HG02981 (cell line): Measurements from ENCODE around the gene ANO8.
"Not testable (repeated sequence)": the region's sequence is repeated elsewhere in the genome, so short reads cannot be mapped to it uniquely, and the experiment has no call there.

Experiments
- ATAC-seq: cut with Tn5 transposase; IDR thresholded peaks from one replicate; pipeline ENCODE4 v1.9.1; 2021; ENCODE audit warnings: mild to moderate bottlenecking, moderate library complexity; ENCODE audit not compliant: unreplicated experiment

ANO8 gene, protein sequence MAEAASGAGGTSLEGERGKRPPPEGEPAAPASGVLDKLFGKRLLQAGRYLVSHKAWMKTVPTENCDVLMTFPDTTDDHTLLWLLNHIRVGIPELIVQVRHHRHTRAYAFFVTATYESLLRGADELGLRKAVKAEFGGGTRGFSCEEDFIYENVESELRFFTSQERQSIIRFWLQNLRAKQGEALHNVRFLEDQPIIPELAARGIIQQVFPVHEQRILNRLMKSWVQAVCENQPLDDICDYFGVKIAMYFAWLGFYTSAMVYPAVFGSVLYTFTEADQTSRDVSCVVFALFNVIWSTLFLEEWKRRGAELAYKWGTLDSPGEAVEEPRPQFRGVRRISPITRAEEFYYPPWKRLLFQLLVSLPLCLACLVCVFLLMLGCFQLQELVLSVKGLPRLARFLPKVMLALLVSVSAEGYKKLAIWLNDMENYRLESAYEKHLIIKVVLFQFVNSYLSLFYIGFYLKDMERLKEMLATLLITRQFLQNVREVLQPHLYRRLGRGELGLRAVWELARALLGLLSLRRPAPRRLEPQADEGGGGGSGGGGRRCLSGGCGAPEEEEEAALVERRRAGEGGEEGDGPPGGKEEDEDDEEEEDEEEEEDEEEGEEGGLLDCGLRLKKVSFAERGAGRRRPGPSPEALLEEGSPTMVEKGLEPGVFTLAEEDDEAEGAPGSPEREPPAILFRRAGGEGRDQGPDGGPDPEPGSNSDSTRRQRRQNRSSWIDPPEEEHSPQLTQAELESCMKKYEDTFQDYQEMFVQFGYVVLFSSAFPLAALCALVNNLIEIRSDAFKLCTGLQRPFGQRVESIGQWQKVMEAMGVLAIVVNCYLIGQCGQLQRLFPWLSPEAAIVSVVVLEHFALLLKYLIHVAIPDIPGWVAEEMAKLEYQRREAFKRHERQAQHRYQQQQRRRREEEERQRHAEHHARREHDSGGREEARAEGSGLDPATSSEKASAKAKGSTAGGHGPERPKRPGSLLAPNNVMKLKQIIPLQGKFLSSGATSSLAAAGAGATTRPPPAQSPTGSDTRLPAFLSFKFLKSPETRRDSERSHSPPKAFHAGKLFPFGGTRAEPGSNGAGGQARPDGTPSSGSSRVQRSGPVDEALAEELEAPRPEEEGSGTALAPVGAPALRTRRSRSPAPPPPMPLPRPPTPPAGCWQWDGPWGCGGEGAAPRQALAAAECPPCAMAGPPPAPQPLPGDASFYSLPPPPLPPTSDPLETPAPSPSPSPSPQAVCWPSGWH

DNA sequence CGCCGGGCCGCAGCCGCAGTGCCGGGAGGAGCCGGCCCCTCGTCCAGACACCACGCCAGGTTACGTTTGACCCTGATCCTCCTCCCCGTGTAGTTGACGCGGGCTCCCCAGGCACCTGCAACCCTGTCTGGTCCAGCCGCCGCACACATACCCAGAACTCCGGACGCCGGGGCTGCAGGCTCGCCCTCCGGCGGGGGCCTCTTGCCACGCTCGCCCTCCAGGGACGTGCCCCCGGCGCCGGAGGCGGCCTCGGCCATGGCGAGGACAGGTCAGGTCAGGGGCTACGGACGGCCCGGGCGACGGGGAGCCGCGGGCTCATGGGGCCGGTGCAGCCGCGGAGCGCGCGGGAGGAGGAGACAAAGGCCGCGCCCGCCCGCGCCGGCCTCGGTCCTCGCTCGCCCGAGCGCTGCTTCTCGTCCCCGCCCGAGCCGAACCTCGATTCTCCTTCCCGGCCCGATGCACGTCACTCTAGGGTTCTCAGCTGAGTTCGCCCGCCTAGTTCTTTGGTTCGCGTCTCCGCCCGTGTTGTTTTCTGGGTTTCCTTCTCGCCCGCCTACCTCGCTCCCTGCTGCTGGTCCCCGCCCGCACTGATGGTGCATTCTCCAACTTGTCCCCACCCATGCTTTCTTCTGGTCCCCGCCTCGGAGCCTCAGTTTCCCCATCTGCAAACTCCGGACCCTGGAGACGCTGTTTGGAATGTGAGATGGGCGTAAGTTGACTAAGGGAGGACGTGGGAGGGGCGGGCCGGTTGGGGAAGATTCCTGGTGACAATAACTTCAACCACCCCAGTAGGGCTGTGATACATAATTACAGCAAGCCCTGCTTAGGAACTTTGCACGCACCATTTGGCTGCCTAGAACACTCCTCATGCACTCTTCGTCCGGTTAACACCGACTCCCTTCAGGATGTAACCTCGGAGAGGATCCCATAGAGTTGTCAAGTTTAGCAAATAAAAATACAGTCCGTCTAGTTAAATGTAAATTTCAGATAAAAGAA is at the start of gene ANO8:
Gene ANO8, minus strand, starts transcription at position 442 of the 996 bp plus-strand sequence. Its CDS starts 185 bp downstream, at position 257.
- peak; percentile 45 for ATAC-seq

DNA sequence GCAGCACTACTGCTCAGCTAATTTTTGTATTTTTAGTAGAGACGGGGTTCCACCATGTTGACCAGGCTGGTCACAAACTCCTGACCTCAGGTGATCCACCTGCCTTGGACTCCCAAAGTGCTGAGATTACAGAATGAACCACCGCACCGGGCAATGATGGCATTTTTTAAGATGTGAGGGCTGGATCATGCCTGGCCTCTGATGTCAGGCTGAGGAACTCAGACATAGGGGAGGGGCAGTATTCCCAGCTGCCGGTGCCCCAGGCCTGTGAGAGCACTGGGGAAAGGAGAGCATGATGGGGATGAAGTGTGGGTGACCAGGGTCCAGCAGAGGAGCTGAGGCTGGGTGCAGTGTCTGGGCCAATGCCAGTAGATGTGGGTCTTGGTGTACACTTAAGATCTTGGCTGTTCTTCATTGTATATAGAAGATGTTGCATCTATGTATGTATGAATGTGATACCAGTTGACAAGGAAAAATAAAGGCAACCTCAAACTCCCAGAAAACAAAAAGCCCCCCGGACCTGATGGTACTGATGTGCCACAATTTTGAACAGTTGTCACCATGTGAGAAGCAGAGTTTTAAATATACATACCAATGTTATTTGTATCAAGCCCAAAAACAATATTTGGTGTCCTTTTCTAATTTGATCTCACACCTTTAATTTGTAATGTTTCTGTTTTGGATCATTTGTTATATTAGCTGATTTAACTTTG is 45.9 kb upstream of the ANO8 start:
- ATAC-seq, result no peak

DNA sequence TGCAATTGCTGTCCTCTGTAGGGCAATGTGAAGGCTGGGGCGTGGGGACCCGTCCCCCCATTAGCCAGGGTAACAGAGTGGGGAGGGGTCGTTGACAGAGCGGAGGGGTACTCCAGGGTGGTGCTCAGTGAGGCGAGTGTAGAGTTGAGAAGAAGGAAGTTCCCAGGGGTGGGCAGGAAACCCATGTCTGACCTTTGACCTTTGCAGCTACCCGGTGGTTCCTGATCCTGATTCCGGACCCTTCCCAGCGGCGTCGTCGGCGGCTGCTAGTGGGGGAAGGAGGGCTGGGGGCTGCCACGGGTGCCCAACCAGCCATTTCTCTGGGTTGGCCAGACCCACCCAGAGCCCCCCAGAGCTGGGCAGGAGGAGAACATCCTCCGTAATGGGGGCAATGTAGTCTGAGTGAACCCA is 44.6 kb upstream of the ANO8 start:
- no peak for ATAC-seq

DNA sequence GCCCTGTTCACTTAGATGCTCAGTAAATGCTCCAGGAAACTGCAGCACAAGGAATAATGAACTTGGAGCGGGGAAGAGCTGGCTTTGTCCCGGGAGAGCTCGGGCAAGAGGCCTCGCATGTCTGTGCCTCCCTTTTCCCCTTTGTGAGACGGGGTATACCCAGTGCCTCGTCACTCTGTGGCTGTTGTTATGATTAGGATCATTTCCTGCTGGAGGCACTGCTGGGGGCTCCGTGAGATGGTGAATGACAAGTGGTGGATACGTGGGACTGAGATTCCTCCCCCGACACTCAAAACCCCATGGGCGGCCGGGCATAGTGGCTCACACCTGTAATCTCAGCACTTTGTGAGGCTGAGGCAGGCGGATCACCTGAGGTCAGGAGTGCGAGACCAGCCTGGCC is 43.6 kb upstream of the ANO8 start:
- no peak for ATAC-seq

DNA sequence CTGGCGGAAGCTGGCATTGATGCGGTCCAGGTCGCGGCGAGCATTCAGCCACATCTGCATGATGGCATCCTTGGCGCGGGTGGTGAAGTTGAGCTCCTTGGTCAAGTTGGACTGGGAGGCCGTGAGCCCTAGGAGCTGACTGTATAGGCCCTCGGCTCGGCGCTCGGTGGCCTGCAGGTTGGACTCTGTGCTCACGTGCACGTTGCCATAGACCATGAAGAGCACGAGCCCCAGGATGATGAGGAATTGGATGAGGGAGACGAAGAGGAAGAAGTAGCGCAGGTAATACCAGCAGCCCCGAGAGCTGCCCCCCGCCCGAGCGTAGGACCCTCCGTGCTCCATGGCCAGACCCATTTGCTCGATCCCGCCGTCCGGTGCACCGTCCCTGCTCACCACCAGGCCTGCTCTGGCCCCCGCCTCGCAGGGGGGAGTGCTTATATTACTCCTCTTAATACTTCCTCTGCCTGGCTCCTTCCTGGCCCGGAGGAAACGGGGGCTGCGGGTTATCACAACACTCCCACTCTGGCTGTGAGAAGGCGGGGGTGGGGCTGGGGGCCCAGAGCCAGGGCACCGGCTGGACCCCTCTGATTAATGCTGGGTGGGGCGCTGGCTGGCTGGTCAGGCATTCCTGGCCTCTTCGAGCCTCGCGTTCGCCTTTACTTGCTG is 42.4 kb upstream of the ANO8 start, which contains the start of gene PLVAP:
Gene PLVAP, minus strand, starts transcription at position 408 of the 666 bp plus-strand sequence. Its CDS starts 54 bp downstream, at position 354.
- no peak for ATAC-seq

DNA sequence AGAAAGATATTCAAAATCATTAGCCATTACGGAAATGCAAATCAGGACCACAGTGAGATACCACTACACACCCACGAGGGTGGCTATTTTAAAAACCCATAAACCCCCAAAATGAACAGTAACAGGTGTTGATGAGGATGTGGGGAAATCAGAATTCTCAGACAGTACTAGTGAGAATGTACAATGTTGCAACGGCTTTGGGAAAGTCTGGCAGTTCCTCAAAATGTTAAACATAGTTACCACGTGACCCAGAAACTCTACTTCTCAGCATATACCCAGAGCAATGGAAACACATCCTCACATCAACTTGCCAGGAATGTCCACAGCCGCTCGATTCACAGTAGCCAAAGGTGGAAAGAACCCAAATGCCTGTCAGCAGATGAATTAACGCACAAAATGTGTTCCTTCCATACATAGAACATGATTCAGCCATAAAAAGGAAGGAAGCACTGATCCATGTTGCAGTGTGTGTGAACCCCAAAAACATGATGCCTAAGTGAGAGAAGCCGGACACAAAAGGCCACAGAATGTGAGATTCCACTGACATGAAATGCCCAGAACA is 35.5 kb upstream of the ANO8 start:
- peak; percentile 64 for ATAC-seq

DNA sequence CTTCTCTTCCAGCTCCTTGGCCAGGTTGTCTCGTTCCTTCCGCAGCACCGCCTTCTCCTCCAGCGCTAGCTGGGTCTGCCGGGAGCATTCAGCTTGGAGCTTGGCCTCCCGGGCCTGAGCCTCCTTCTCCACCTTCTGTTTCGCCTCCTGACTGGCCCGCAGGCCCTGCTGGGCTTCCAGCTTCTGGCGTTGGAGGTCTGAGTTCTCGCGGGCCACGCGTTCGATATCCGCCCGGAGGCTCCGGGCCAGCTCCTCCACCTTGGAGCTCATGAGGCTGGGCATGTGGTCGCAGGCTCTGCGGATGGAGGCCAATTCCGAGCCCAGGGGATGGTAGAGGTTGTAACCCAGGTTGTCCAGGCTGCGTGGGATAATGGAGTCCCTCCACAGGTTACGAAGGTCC is 30.7 kb upstream of the ANO8 start:
- no peak for ATAC-seq

DNA sequence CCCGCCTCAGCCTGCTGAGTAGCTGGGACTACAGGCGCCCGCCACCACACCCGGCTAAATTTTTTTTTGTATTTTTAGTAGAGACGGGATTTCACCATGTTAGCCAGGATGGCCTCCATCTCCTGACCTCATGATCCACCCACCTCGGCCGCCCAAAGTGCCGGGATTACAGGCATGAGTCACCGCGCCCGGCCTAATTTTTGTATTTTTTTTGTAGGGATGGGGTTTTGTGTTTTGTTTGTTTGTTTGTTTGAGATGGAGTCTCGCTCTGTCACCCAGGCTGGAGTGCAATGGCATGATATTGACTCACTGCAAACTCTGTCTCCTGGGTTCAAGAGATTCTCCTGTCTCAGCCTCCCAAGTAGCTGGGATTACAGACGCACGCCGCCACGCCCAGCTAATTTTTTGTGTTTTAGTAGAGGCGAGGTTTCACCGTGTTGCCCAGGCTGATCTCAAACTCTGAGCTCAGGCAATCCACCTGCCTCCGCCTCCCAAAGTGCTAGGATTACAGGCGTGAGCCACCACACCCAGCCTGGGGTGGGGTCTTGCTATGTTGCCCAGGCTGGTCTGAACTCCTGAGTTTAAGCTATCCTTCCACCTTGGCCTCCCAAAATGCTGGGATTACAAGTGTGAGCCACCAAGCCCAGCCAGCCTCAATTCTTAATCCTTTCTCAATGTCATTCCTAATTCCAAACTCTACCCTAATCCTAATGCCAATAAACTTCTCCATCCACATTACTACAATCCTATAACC is 29.4 kb upstream of the ANO8 start:
- not testable (repeated sequence) for ATAC-seq

DNA sequence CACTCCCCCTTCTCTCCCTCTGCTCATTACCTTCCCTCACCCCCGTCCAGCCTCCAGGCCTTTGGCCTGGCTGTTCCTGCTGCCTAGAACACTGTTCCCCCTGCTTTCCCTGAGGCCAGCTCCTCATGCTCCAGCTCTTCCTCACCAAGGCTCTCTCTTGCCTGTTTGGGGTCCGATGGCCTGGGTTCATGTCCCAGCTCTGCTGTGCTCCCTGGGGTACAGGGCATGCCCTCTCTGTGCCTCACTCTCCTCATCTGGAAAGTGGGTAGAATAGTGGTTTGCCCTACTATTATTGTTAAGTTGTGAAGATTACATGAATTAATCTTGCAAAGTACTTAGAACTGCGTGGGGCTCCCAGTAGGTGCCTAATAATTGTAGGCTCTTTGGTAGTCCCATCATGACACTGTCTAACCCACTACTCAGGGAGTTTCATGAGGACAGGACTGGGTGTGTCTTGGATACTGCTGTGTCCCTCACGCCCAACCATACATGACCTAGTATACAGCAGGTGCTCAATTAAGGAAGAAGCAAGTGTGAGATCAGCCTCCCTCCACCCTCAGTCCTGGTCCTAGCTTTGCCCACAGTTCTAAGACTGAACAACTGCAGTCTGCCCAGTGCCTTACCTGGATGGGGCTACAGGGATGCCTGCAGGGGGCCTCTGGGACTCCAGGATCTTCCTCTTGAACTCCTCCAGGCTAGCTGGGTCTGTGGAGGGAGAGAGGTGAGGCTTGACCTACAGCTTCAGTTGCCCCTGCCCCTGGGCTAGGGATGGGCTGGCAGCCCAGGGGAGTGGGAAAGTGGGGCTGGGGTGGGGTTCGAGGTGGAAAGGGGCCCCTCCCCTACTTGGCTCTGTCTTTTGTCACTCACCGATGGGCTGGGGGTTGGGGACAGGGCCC is 25.5 kb upstream of the ANO8 start:
- ATAC-seq, result no peak

DNA sequence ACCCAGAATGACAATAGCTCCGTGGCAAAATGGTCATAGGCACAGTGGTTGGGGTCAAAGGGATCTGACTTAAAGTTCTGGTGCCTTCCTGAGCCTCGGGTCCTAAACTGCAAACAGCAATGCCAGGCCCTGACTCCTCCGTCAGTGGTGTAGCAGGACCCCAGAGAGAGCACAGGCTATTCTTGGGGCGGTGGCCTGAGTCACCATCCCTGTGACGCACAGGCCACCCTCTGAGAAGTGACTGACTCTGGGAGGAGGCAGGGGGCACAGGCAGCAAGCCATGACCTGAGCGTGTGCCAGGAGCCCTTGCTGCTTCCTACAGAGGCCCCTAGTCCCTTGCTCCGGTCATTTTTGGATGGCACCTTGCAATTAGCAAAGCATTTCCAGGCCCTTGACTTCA is 23.7 kb upstream of the ANO8 start:
- no peak for ATAC-seq

DNA sequence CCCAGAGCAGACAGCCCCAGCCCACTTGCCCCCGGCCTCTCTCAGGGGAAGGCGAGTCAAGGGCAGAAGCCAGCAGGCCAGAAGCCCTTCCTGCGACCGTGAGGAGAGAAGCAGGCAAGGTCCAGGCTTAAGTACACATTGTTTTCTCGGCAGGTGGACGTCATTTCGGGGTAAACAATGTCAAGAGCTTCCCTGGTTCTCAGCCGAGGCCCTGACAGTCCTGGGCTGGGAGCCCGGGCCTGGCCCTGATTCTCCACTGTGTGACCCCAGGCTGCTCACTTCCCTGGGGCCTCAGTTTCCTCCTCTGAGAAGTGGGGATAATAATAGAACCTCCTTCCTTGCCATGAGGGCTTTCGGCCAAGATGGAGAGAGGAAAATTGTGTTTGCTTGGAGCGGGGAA is 23.1 kb upstream of the ANO8 start:
- no peak for ATAC-seq

DNA sequence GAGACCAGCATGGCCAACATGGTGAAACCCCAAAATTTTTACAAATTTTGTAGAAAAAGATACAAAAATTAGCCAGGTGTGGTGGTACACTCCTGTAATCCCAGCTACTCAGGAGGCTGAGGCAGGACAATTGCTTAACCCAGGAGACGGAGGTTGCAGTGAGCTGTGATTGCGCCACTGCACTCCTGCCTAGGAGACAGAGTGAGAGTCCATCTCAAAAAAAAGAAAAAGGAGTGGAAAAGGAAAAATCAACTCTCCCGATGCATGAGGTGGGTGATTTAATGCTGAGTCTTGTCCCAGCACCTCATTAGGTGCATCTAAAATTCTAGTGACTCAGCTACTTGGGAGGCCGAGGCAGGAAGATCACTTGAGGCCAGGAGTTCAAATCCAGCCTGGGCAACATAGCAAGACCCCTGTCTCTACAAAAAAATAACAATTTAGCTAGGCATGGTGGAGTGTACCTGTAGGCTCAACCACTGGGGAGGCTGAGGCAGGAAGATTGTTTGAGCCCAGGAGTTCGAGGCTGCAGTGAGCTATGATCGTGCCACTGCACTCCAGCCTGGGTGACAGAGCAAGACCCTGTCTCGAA is 22.5 kb upstream of the ANO8 start:
- no peak for ATAC-seq

DNA sequence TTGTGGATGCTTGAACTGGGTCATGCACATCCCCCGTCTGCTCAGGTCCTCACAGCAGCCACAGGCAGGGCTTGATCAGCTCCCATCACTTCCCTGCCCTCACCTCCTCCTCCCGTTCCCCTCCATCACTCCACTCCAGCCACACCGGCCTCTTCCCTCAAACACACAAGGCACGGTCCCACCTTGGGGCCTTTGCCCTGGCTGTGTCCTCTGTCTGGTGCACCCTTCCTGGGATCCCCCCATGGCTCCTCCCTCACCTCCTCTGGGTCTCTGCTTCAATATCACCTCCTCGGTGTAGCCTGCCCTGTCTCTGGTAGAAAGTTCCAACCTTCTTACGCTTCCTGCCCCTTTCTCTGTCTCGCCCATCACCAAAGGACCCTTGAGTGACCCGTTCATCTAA is 18.7 kb upstream of the ANO8 start:
- ATAC-seq, result no peak

DNA sequence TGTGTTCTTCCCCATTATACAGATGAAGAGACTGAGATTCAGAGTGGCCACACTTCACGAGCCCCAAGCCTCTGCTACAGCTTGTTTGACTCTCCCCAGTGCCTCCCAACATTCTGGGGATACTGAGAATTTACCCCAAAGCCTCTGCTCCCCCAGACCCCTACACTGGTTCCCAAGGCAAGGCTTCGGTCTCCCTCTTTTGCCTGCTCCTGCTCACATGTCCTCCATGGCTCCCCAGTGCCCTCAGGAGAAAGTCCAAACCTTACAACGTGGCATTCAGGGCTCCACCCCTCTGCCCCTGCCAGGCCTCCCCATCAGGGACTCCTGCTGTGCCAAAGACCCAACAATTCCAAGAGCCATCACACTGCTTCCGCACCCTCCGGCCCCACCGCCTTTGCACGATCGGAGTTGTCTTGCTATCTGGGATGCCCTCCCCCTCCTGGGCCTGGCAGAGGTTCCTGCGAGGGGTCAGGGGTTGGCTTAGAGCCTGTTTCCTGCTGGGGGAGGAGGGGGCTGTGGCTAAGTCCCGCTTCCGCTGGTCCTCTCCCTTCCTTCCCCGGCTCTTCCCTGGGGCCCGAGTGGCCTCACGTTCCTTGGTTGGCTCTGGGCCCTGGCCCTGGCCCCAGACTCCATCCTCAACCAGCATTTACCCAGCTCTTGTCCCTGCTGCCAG is 18.1 kb upstream of the ANO8 start:
- no peak for ATAC-seq

DNA sequence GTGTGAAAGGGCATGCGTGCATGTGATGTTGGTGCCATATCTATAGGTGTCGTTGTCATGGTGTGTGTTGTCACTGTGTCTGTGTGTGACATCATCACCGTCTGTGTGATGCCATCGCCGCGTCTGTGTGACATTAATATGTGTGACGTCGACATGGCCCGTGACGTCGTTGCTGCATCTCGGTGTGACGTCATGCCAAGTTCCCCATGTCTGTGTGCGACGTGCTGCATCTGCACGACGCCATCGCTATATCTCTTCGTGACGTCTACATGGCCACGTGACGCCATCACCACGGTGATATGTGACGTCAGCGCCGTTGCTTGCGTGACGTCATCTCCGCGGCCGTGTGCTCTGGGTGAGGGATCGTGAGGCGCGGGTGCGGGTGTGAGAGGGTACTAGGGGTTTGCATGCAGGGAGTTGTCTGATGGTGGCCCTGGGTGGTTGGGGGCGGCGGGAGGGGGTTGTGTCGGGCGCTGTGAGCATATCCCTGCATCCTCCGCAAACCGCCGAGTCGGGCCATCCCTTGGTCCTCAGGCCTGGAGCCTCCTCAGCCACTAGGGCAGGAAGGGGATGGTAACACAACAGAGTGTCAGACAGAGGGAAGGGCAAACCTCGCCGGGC is 17.3 kb upstream of the ANO8 start:
- ATAC-seq, result no peak
